Hepatocyte (in vitro differentiated cells): ENCODE results near the gene SCYL3. TPM values are rescaled to one million over a fixed set of nuclear protein-coding genes. Genes with fewer than 3 reads are reported as not detected.

ENCODE experiments used
- DNase-seq: peaks from one replicate; pipeline ENCODE4 v3.0.0-alpha.2; 2016; ENCODE audit warnings: low spot score
- H2AFZ ChIP-seq: fragments of 200-600 bp; sonication (generic); 2 replicates; pipeline ENCODE4 v1.6.0; 2016; ENCODE audit warnings: antibody characterized with exemption, mild to moderate bottlenecking
- H3K27ac ChIP-seq: fragments of 200-600 bp; sonication (generic); 2 replicates; pipeline ENCODE4 v1.5.1; 2016; ENCODE audit warnings: mild to moderate bottlenecking
- H3K27me3 ChIP-seq: fragments of 200-600 bp; sonication (generic); 2 replicates; pipeline ENCODE4 v1.6.1; 2016
- H3K36me3 ChIP-seq: fragments of 200-600 bp; sonication (generic); replicated peaks from 2 replicates; pipeline ENCODE4 v1.5.1; 2016; ENCODE audit warnings: low read depth; ENCODE audit not compliant: insufficient read depth
- H3K4me1 ChIP-seq: fragments of 200-600 bp; sonication (generic); 2 replicates; pipeline ENCODE4 v1.5.1; 2016; ENCODE audit warnings: mild to moderate bottlenecking, moderate library complexity; ENCODE audit not compliant: insufficient read depth
- H3K4me2 ChIP-seq: fragments of 200-600 bp; sonication (generic); 2 replicates; pipeline ENCODE4 v1.6.0; 2016
- H3K4me3 ChIP-seq: fragments of 200-600 bp; sonication (generic); 2 replicates; pipeline ENCODE4 v1.5.1; 2016; ENCODE audit warnings: mild to moderate bottlenecking
- H3K79me2 ChIP-seq: fragments of 200-600 bp; sonication (generic); 2 replicates; pipeline ENCODE4 v1.6.0; 2017; ENCODE audit warnings: mild to moderate bottlenecking
- H3K9me2 ChIP-seq: fragments of 200-600 bp; sonication (generic); replicated peaks from 2 replicates; pipeline ENCODE4 v1.6.0; 2017; ENCODE audit warnings: mild to moderate bottlenecking; ENCODE audit not compliant: insufficient read depth
- H3K9me3 ChIP-seq: fragments of 200-600 bp; sonication (generic); 2 replicates; pipeline ENCODE4 v1.5.1; 2016; ENCODE audit warnings: low read depth, mild to moderate bottlenecking
- H4K20me1 ChIP-seq: fragments of 200-600 bp; sonication (generic); 2 replicates; pipeline ENCODE4 v1.6.0; 2016; ENCODE audit warnings: mild to moderate bottlenecking; ENCODE audit not compliant: insufficient read depth, poor library complexity, severe bottlenecking
- EZH2 ChIP-seq: fragments of 200-600 bp; sonication (generic); IDR thresholded peaks from 2 replicates; pipeline ENCODE4 v1.6.1; 2016; ENCODE audit warnings: antibody characterized with exemption, mild to moderate bottlenecking, borderline replicate concordance
- EZH2phosphoT487 ChIP-seq: fragments of 200-600 bp; sonication (generic); IDR thresholded peaks from one replicate; pipeline ENCODE4 v1.6.1; 2018; ENCODE audit warnings: antibody characterized with exemption, mild to moderate bottlenecking, low read depth, moderate library complexity; ENCODE audit not compliant: unreplicated experiment, severe bottlenecking
- WGBS: methylation state at CpG from one replicate; pipeline ENCODE4 v1.1.6; 2016; ENCODE audit warnings: low lambda C conversion rate; ENCODE audit errors: missing lambda C conversion rate; 5-methylcytosine and 5-hydroxymethylcytosine counted together
- polyA plus RNA-seq: library from polyadenylated mRNA; unstranded; fragments of >200 nt; fragmentation: Nextera tagmentation; extraction: Ambion mirVana; gene quantifications from 2 replicates; pipeline ENCODE4 v1.2.1, GENCODE V29; 2016
- total RNA-seq: library from RNA; depleted of rRNA; stranded (reverse); fragments of >200 nt; gene quantifications from 2 replicates; pipeline ENCODE4 v1.2.3, GENCODE V29; 2014
- TF ChIP-seq, protein P1 (sequence below): fragments of 200-600 bp; sonication (generic); IDR thresholded peaks from 2 replicates; pipeline ENCODE4 v1.5.1; 2016; ENCODE audit warnings: antibody characterized with exemption, mild to moderate bottlenecking; ENCODE audit not compliant: poor library complexity

The SCYL3 gene
- total RNA-seq (6.6 and 7.7 TPM in 2 replicates), polyA plus RNA-seq (4.4 and 4.9 TPM in 2 replicates)

- no peaks in the 10 kb centered on the region for H3K27me3 ChIP-seq
- peaks cover 23% of the 10 kb centered on the region for H3K4me1 ChIP-seq
- H3K4me3 ChIP-seq, result peak within 1 kb of the TSS; percentile 67
- H3K4me2 ChIP-seq, result peak within 1 kb of the TSS; percentile 83
- WGBS, result under 1% methylated on average over 37 of the region's 52 CpGs
- no peaks in the 10 kb centered on the region for H4K20me1 ChIP-seq
- H2AFZ ChIP-seq, result peak within 1 kb of the TSS; percentile 88
- H3K36me3 ChIP-seq, result no peaks in the 10 kb centered on the region
- TF ChIP-seq EZH2phosphoT487 (no peak), EZH2 (no peak)
- TF ChIP-seq, protein P1, sequence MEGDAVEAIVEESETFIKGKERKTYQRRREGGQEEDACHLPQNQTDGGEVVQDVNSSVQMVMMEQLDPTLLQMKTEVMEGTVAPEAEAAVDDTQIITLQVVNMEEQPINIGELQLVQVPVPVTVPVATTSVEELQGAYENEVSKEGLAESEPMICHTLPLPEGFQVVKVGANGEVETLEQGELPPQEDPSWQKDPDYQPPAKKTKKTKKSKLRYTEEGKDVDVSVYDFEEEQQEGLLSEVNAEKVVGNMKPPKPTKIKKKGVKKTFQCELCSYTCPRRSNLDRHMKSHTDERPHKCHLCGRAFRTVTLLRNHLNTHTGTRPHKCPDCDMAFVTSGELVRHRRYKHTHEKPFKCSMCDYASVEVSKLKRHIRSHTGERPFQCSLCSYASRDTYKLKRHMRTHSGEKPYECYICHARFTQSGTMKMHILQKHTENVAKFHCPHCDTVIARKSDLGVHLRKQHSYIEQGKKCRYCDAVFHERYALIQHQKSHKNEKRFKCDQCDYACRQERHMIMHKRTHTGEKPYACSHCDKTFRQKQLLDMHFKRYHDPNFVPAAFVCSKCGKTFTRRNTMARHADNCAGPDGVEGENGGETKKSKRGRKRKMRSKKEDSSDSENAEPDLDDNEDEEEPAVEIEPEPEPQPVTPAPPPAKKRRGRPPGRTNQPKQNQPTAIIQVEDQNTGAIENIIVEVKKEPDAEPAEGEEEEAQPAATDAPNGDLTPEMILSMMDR, result no peak
- peak within 1 kb of the TSS; percentile 92 for H3K27ac ChIP-seq
- DNase-seq, result peak; percentile 97
- H3K79me2 ChIP-seq, result peaks cover 40% of the 10 kb centered on the region
- no peaks in the 10 kb centered on the region for H3K9me3 ChIP-seq
- H3K9me2 ChIP-seq, result no peaks in the 10 kb centered on the region
These were observed at the start of gene SCYL3 for GRCh38 chr1:169893645-169894423. TSS of gene SCYL3 (minus strand) at chr1:169893896. CDS start at chr1:169888840, 5,056 bp downstream.

GRCh38 chr1:169941982-169942830 is 48.5 kb upstream of the SCYL3 start:
- Histone ChIP-seq H2AFZ (no peak overlapping the region), H3K36me3 (no peaks in the 10 kb centered on the region), H3K4me2 (peak overlapping the region; percentile 8), H3K27ac (no peak overlapping the region), H3K79me2 (no peaks in the 10 kb centered on the region), H3K9me2 (no peaks in the 10 kb centered on the region), H3K9me3 (no peaks in the 10 kb centered on the region), H3K4me3 (no peak overlapping the region), H4K20me1 (no peaks in the 10 kb centered on the region), H3K4me1 (no peaks in the 10 kb centered on the region), H3K27me3 (no peaks in the 10 kb centered on the region)
- peak; percentile 40 for DNase-seq
- TF ChIP-seq EZH2phosphoT487, result peak; percentile 81
- no peak for TF ChIP-seq EZH2
- 56% methylated on average over 2 of the region's 2 CpGs for WGBS

DNA sequence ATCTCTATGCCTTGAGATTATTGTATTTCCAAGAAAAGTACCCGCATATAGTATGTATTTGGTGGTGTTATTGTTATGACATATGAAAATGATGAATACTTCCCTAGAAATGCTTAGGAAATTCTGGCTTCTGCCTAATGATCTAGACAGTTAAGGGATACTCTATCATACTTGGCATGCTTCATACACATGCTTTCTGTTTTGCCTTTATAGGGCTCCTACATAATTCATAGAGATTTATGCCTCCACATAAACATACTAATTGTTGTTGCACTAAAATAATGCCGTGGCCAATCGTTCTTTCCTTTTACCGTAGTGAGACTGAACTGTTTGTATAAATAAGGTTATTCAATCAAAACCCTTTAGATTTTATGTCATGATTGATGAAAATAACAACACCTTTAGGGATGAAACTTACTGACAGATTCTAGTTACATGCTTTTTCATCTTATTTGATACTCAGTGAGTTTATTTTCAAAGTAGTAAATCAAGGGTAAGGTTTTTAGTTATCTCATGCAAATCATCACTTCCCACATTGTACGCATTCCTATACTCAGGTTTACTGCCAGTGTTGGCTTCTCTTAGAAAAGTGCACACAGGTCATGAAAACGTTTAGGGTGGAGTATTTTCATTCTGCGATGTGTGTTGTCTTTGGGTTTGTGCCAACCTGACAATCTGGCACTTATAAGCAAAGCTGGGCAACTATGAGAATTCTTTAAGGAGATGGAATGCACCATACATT is 40.5 kb upstream of the SCYL3 start:
- no peaks in the 10 kb centered on the region for H3K79me2 ChIP-seq
- no peak overlapping the region for H3K27ac ChIP-seq
- H3K36me3 ChIP-seq, result no peaks in the 10 kb centered on the region
- no peak for DNase-seq
- H3K9me2 ChIP-seq, result no peaks in the 10 kb centered on the region
- no peaks in the 10 kb centered on the region for H4K20me1 ChIP-seq
- H3K27me3 ChIP-seq, result no peaks in the 10 kb centered on the region
- TF ChIP-seq EZH2phosphoT487, result no peak
- TF ChIP-seq EZH2, result no peak
- TF ChIP-seq, protein P1, result no peak
- no peak overlapping the region for H3K4me2 ChIP-seq
- peaks cover 6% of the 10 kb centered on the region for H3K4me1 ChIP-seq
- no peak overlapping the region for H2AFZ ChIP-seq
- no peak overlapping the region for H3K4me3 ChIP-seq
- H3K9me3 ChIP-seq, result no peaks in the 10 kb centered on the region
- 44% methylated on average over 7 of the region's 7 CpGs for WGBS
